Neural cell (in vitro differentiated cells): ENCODE measurements around the gene CFL1. TPM values are rescaled to one million over a fixed set of nuclear protein-coding genes. Genes with fewer than 3 reads are reported as not detected.

Experiments
- H2AFZ ChIP-seq: fragments of 200-600, 300-800 bp; sonication (generic), shearing (Covaris generic); 2 replicates; pipeline ENCODE4 v1.6.0; 2014; ENCODE audit warnings: low read depth, mild to moderate bottlenecking, antibody characterized with exemption, low read length, moderate library complexity
- H3F3A ChIP-seq: fragments of 200-600 bp; shearing (Covaris generic); 2 replicates; pipeline ENCODE4 v1.6.1; 2016; ENCODE audit warnings: mild to moderate bottlenecking, moderate library complexity, mixed read lengths, antibody characterized with exemption, low read length; ENCODE audit not compliant: insufficient read depth, poor library complexity, severe bottlenecking
- H3K27ac ChIP-seq: fragments of 200-600, 300-800 bp; sonication (generic), shearing (Covaris generic); 2 replicates; pipeline ENCODE4 v1.5.1; 2014; ENCODE audit warnings: mild to moderate bottlenecking, low read length, moderate library complexity
- H3K27me3 ChIP-seq: fragments of 300-800, 200-600 bp; sonication (generic), shearing (Covaris generic); 2 replicates; pipeline ENCODE4 v1.6.0; 2014; ENCODE audit warnings: mild to moderate bottlenecking, low read depth, low read length, moderate library complexity; ENCODE audit not compliant: insufficient read depth
- H3K36me3 ChIP-seq: fragments of 300-800, 200-600 bp; sonication (generic), shearing (Covaris generic); 2 replicates; pipeline ENCODE4 v1.5.1; 2014; ENCODE audit warnings: mild to moderate bottlenecking, antibody characterized with exemption, low read length, moderate library complexity; ENCODE audit not compliant: insufficient read depth
- H3K4me2 ChIP-seq: fragments of 300-800, 200-600 bp; sonication (generic), shearing (Covaris generic); 2 replicates; pipeline ENCODE4 v1.6.0; 2014; ENCODE audit warnings: mild to moderate bottlenecking, low read length
- H3K4me3 ChIP-seq: fragments of 300-800, 200-600 bp; sonication (generic), shearing (Covaris generic); 2 replicates; pipeline ENCODE4 v1.5.1; 2014; ENCODE audit warnings: mild to moderate bottlenecking, low read length, moderate library complexity
- H3K79me2 ChIP-seq: fragments of 200-600 bp; shearing (Covaris generic); replicated peaks from 2 replicates; pipeline ENCODE4 v1.6.0; 2014; ENCODE audit warnings: mild to moderate bottlenecking, low read length, moderate library complexity; ENCODE audit not compliant: insufficient read depth
- H3K9ac ChIP-seq: fragments of 300-800, 200-600 bp; sonication (generic), shearing (Covaris generic); 2 replicates; pipeline ENCODE4 v1.6.1; 2016; ENCODE audit warnings: mild to moderate bottlenecking, low read length, mixed read lengths
- H3K9me2 ChIP-seq: fragments of 200-600 bp; shearing (Covaris generic); 2 replicates; pipeline ENCODE4 v1.6.1; 2016; ENCODE audit warnings: mild to moderate bottlenecking, low read length, mixed read lengths; ENCODE audit not compliant: insufficient read depth
- H3K9me3 ChIP-seq: fragments of 200-600, 300-800 bp; sonication (generic), shearing (Covaris generic); 2 replicates; pipeline ENCODE4 v1.6.1; 2016; ENCODE audit warnings: mild to moderate bottlenecking, mixed run types, low read length, moderate library complexity, mixed read lengths
- H4K20me1 ChIP-seq: fragments of 200-600 bp; shearing (Covaris generic); 2 replicates; pipeline ENCODE4 v1.6.1; 2016; ENCODE audit warnings: mild to moderate bottlenecking, mixed run types; ENCODE audit not compliant: insufficient read depth
- CTCF ChIP-seq: fragments of 450-650 bp; IDR thresholded peaks from 2 replicates; pipeline ENCODE4 v1.5.1; 2014; ENCODE audit warnings: antibody characterized with exemption, mild to moderate bottlenecking, moderate library complexity; ENCODE audit not compliant: poor library complexity, severe bottlenecking
- EP300 ChIP-seq: fragments of 450-650 bp; conservative IDR thresholded peaks from 2 replicates; pipeline ENCODE4 v1.6.1; 2014; ENCODE audit warnings: antibody characterized with exemption, mild to moderate bottlenecking, moderate library complexity; ENCODE audit not compliant: poor library complexity, severe bottlenecking
- EZH2 ChIP-seq: fragments of 200-600, 300-800 bp; shearing (Covaris generic), sonication (generic); IDR thresholded peaks from 2 replicates; pipeline ENCODE4 v1.6.1; 2014; ENCODE audit warnings: antibody characterized with exemption, low read length, borderline replicate concordance, mild to moderate bottlenecking; ENCODE audit not compliant: insufficient read depth, poor library complexity, severe bottlenecking
- MXI1 ChIP-seq: fragments of 450-650 bp; conservative IDR thresholded peaks from 2 replicates; pipeline ENCODE4 v1.6.1; 2014; ENCODE audit warnings: antibody characterized with exemption, mild to moderate bottlenecking; ENCODE audit not compliant: poor library complexity, severe bottlenecking
- POLR2AphosphoS5 ChIP-seq: IDR thresholded peaks from 2 replicates; pipeline ENCODE4 v1.6.1; 2012
- RAD21 ChIP-seq: fragments of 450-650 bp; conservative IDR thresholded peaks from 2 replicates; pipeline ENCODE4 v1.6.1; 2014; ENCODE audit warnings: antibody characterized with exemption, mild to moderate bottlenecking, moderate library complexity
- SMC3 ChIP-seq: fragments of 450-650 bp; conservative IDR thresholded peaks from 2 replicates; pipeline ENCODE4 v1.6.1; 2014; ENCODE audit warnings: antibody characterized with exemption, mild to moderate bottlenecking, moderate library complexity; ENCODE audit not compliant: poor library complexity
- TAF1 ChIP-seq: IDR thresholded peaks from 2 replicates; pipeline ENCODE4 v1.6.1; 2012; ENCODE audit warnings: low read depth
- polyA plus RNA-seq: library from polyadenylated mRNA; depleted of rRNA; stranded (reverse); fragments of >200 nt; gene quantifications from 2 replicates; pipeline ENCODE4 v1.2.3, GENCODE V29; 2014
- TF ChIP-seq, protein P1 (sequence below): IDR thresholded peaks from 2 replicates; pipeline ENCODE4 v1.6.1; 2012; ENCODE audit warnings: borderline replicate concordance

The CFL1 gene
- polyA plus RNA-seq, 1 donor from 2014 or later, result 1,633 TPM

- Histone ChIP-seq H3K9ac (peak overlapping the region; percentile 90), H3F3A (peaks cover 4% of the 10 kb centered on the region), H3K9me2 (no peaks in the 10 kb centered on the region), H3K27ac (peak overlapping the region; percentile 83), H3K79me2 (peaks cover 5% of the 10 kb centered on the region), H3K27me3 (no peaks in the 10 kb centered on the region), H3K4me2 (peak overlapping the region; percentile 84), H3K9me3 (no peaks in the 10 kb centered on the region), H3K4me3 (peak overlapping the region; percentile 85), H2AFZ (no peak overlapping the region), H3K36me3 (no peaks in the 10 kb centered on the region), H4K20me1 (no peaks in the 10 kb centered on the region)
- no peak for TF ChIP-seq RAD21
- peak; percentile 51 for TF ChIP-seq CTCF
- TF ChIP-seq TAF1, result no peak
- TF ChIP-seq POLR2AphosphoS5, result no peak
- no peak for TF ChIP-seq MXI1
Observed at GRCh38 chr11:65891219-65892136, 33.5 kb upstream of the CFL1 start.

DNA sequence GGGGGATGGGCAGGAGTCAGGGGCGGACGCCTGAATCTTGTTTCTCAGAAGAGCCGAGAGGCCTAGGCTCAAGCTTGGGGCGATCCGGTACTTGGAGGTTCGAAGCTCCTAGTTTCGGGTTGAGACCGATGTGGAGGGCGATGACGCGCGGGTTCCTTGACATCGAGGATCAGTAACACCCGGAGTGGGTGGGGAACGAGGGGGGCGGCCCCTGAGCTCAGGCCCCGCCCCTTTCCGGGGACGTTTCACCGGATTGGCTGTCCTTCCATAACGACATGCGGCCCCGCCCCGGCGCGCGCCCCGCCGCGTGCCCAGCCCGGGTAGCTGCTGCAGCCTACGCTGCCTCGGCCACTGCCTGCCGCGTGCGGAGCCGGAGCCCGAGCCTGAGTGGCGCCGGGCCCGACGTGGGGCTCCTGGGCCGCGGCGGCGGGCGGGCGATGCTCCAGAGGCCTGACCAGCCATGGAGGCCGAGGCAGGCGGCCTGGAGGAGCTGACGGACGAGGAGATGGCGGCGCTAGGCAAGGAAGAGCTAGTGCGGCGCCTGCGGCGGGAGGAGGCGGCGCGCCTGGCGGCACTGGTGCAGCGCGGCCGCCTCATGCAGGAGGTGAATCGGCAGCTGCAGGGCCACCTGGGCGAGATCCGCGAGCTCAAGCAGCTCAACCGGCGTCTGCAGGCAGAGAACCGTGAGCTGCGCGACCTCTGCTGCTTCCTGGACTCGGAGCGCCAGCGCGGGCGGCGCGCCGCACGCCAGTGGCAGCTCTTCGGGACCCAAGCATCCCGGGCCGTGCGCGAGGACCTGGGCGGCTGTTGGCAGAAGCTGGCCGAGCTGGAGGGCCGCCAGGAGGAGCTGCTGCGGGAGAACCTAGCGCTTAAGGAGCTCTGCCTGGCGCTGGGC, 32.6 kb upstream of the CFL1 start, which contains the start of gene CCDC85B:
Gene CCDC85B, plus strand, starts transcription at position 350 of the 895 bp plus-strand sequence. Its CDS starts 111 bp downstream, at position 461.
- TF ChIP-seq POLR2AphosphoS5 (peak; percentile 95), SMC3 (peak; percentile 63), EP300 (peak; percentile 79), MXI1 (peak; percentile 96), EZH2 (no peak), TAF1 (peak; percentile 91), RAD21 (peak; percentile 41), CTCF (peak; percentile 62)
- TF ChIP-seq, protein P1, sequence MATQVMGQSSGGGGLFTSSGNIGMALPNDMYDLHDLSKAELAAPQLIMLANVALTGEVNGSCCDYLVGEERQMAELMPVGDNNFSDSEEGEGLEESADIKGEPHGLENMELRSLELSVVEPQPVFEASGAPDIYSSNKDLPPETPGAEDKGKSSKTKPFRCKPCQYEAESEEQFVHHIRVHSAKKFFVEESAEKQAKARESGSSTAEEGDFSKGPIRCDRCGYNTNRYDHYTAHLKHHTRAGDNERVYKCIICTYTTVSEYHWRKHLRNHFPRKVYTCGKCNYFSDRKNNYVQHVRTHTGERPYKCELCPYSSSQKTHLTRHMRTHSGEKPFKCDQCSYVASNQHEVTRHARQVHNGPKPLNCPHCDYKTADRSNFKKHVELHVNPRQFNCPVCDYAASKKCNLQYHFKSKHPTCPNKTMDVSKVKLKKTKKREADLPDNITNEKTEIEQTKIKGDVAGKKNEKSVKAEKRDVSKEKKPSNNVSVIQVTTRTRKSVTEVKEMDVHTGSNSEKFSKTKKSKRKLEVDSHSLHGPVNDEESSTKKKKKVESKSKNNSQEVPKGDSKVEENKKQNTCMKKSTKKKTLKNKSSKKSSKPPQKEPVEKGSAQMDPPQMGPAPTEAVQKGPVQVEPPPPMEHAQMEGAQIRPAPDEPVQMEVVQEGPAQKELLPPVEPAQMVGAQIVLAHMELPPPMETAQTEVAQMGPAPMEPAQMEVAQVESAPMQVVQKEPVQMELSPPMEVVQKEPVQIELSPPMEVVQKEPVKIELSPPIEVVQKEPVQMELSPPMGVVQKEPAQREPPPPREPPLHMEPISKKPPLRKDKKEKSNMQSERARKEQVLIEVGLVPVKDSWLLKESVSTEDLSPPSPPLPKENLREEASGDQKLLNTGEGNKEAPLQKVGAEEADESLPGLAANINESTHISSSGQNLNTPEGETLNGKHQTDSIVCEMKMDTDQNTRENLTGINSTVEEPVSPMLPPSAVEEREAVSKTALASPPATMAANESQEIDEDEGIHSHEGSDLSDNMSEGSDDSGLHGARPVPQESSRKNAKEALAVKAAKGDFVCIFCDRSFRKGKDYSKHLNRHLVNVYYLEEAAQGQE, result peak; percentile 60
- no peaks in the 10 kb centered on the region for H3K36me3 ChIP-seq
- H3K9me2 ChIP-seq, result no peaks in the 10 kb centered on the region
- peak within 1 kb of the TSS; percentile 84 for H3K4me2 ChIP-seq
- H3K27ac ChIP-seq, result peak within 1 kb of the TSS; percentile 83
- no peaks in the 10 kb centered on the region for H3K9me3 ChIP-seq
- peak within 1 kb of the TSS; percentile 15 for H2AFZ ChIP-seq
- H3K4me3 ChIP-seq, result peak within 1 kb of the TSS; percentile 85
- no peaks in the 10 kb centered on the region for H4K20me1 ChIP-seq
- peaks cover 12% of the 10 kb centered on the region for H3K79me2 ChIP-seq
- peaks cover 4% of the 10 kb centered on the region for H3F3A ChIP-seq
- no peaks in the 10 kb centered on the region for H3K27me3 ChIP-seq
- H3K9ac ChIP-seq, result peak within 1 kb of the TSS; percentile 90
